Fibroblast of the aortic adventitia (primary cell): ENCODE data around the gene GSTA1. TPM values are rescaled to one million over a fixed set of nuclear protein-coding genes. Genes with fewer than 3 reads are reported as not detected.
A peak's percentile ranks its signal among the peaks of the same experiment; 100 is the strongest.
"Not testable (repeated sequence)": the region's sequence is repeated elsewhere in the genome, so short reads cannot be mapped to it uniquely, and the experiment has no call there.

Source experiments
- DNase-seq: peaks from one replicate; pipeline ENCODE4 v3.0.0-alpha.2; 2010; ENCODE audit warnings: low read depth
- H3K4me3 ChIP-seq: 2 replicates; pipeline ENCODE4 v1.5.1; 2011; ENCODE audit warnings: low read depth, mild to moderate bottlenecking, control low read depth, low read length, moderate library complexity
- total RNA-seq: library from RNA; depleted of rRNA; stranded (reverse); fragments of >200 nt; gene quantifications from 2 replicates; pipeline ENCODE4 v1.2.3, GENCODE V29; 2012; ENCODE audit warnings: low replicate concordance
- TF ChIP-seq, protein P1 (sequence below): IDR thresholded peaks from 2 replicates; pipeline ENCODE4 v1.5.1; 2011; ENCODE audit warnings: mild to moderate bottlenecking, low read length, control low read depth, inconsistent platforms; ENCODE audit not compliant: insufficient read depth

Gene GSTA1
- total RNA-seq, 1 donor = not detected

DNA sequence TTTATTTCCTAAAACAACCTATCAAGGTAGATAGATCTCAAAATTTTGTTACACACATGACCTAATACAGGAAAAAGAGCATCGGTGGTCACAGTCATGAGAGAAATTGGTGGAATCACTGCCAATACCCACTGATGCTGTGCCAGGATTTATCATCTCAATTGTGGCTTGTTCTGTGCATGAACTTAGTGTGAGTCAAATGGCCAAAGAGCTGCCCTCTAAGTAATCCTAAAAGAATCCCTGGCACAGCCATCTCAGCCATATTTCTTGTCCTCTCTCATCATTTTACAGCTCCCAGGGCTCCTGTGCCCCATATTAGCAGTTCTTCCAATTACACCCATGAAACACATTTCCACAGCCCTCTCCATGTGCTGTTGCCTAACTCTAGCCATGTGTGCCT is 30.9 kb upstream of the GSTA1 start:
- H3K4me3 ChIP-seq = no peak overlapping the region
- peak; percentile 51 for DNase-seq
- TF ChIP-seq, protein P1, sequence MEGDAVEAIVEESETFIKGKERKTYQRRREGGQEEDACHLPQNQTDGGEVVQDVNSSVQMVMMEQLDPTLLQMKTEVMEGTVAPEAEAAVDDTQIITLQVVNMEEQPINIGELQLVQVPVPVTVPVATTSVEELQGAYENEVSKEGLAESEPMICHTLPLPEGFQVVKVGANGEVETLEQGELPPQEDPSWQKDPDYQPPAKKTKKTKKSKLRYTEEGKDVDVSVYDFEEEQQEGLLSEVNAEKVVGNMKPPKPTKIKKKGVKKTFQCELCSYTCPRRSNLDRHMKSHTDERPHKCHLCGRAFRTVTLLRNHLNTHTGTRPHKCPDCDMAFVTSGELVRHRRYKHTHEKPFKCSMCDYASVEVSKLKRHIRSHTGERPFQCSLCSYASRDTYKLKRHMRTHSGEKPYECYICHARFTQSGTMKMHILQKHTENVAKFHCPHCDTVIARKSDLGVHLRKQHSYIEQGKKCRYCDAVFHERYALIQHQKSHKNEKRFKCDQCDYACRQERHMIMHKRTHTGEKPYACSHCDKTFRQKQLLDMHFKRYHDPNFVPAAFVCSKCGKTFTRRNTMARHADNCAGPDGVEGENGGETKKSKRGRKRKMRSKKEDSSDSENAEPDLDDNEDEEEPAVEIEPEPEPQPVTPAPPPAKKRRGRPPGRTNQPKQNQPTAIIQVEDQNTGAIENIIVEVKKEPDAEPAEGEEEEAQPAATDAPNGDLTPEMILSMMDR = no peak

DNA sequence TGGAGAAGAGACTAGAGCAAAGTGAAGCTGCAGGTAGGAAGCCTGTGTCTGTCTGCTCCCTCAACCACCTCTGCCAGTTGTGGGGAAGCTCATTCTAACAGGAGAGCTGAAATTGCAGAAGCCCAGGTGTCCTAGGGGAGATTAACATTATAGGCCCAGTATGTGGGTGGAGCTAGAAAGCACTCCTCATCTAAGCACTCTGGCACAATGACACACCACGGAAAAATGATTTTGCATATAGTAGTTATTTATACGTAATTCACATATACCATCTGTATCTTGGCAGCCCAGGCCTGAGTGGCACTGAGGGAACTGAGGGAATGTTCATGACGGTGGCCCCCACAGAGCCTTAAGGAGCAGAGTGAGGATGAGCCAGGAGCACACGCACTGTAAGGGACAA is 27.3 kb upstream of the GSTA1 start:
- DNase-seq, H3K4me3 ChIP-seq: not testable (repeated sequence)

DNA sequence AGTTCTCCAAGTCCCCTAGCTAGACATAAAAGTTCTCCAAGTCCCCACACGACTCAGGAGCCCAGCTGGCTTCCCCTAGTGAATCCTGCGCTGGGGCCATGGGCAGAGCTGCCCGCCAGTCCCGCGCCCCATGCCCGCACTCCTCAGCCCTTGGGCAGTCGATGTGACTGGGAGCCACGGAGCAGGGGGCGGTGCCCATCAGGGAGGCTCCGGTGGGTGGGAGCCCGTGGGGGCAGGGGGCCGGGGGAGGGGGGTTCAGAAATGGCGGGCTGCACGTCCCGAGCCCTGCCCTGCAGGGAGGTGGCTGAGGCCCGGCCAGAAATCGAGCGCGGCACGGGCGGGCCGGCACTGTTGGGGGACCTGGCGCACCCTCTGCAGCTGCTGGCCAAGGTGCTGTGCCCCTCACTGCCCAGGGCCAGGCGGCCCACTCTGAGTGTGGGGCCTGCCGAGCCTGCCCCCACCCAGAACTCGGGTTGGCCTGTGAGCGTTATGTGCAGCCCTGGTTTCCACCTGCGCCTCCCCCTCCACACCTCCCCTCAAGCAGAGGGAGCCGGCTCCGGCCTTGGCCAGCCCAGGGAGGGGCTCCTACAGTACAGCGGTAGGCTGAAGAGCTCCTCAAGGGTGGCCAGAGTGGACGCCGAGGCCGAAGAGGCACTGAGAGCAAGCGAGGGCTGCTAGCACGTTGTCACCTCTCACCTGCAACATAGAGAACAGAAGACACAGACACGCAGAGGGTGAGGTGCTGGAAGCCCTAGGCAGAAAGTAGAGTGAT is 25.6 kb upstream of the GSTA1 start:
- no peak for DNase-seq
- TF ChIP-seq, protein P1 = no peak
- H3K4me3 ChIP-seq = no peak overlapping the region

GRCh38 chr6:52828621-52829020 is 25.0 kb upstream of the GSTA1 start:
- not testable (repeated sequence) for DNase-seq, H3K4me3 ChIP-seq

DNA sequence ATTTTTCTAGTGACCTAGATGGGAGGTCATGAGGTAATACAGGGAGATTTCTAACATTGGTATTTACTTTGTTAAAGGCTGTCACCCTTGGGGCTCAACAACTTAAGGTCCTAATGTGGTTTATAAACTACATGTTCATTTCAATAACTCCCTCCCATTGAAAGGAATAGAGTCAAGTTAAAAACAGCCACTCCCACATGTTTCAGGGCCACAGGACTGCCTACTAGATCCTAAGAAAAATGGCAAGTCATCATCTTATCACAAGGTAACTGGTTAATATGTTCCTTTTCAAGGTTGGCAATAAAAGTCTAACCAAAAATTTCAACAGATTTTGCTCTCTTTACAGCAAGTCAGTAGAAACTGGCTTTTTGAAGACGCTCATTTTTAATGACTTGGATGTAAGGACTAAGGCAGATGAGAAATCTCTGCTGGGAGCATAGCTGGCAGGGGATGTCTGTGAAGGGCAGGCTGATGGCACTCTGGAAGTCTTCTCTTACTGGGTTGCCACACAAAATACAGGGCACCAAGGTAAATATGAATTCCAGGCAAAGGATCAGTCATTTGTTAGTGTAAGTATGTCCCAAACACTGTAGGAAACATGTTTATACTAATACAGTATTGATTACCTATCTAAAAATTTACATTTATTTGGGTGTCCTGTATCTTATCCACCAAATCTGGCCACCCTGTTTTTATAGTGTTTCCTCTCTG is 23.6 kb upstream of the GSTA1 start:
- DNase-seq, H3K4me3 ChIP-seq: not testable (repeated sequence)

- no peak overlapping the region for H3K4me3 ChIP-seq
- DNase-seq = no peak
- TF ChIP-seq, protein P1 = no peak
These were observed 22.9 kb upstream of the GSTA1 start for GRCh38 chr6:52826513-52826912.

DNA sequence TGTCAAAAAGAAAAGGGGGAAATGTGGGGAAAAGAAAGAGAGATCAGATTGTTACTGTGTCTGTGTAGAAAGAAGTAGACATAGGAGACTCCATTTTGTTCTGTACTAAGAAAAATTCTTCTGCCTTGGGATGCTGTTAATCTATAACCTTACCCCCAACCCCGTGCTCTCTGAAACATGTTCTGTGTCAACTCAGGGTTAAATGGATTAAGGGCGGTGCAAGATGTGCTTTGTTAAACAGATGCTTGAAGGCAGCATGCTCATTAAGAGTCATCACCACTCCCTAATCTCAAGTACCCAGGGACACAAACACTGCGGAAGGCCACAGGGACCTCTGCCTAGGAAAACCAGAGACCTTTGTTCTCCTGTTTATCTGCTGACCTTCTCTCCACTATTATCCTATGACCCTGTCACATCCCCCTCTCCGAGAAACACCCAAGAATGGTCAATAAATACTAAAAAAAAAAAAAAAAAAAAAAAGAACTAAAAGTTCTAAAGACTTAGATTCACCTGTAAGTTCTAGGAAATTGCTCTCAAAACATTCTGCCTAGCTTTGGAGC is 22.4 kb upstream of the GSTA1 start:
- H3K4me3 ChIP-seq, DNase-seq: not testable (repeated sequence)

DNA sequence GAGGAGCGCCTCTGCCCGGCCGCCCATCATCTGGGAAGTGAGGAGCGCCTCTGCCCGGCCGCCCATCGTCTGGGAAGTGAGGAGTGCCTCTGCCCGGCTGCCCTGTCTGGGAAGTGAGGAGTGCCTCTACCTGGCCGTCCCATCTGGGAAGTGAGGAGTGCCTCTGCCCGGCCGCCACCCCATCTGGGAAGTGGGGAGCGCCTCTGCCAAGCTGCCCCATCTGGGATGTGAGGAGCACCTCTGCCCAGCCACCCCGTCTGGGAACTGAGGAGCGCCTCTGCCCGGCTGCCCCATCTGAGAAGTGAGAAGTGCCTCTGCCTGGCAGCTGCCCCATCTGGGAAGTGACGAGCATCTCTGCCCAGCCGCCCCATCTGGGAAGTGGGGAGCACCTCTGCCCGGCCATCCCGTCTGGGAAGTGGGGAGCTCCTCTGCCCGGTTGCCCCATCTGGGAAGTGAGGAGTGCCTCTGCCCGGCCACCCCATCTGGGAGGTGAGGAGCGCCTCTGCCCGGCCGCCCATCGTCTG is 21.7 kb upstream of the GSTA1 start:
- not testable (repeated sequence) for DNase-seq, H3K4me3 ChIP-seq

DNA sequence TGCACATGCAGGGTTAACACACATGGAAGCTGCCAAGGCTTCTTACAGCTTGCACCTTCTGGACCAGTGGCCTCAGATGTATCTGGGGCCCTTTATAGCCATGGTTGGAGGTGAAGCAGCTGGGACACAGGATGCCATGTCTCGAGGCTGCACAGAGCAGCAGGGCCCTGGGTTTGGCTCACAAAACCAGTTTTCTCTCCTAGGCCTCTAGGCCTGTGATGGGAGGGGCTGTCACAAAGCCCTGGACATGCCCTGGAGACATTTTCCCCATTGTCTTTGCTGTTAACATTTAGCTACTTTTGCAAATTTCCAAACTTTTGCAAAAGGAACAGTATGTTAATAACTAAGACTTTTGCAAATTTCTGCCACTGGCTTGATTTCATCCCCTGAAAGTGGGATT is 18.2 kb upstream of the GSTA1 start:
- no peak for DNase-seq
- TF ChIP-seq, protein P1 = no peak
- H3K4me3 ChIP-seq = no peak overlapping the region
